Upper lobe of left lung (tissue), 4 donors: ENCODE data around the gene GMCL2.

Source experiments
- EP300 ChIP-seq, 4 donors: sonication (generic); formaldehyde crosslinking; IDR thresholded peaks; one replicate each; pipeline ENCODE4 v1.5.1; 2017; ENCODE audit warnings: antibody characterized with exemption in 4 of 4, control low read depth in 2 of 4
- POLR2A ChIP-seq, 4 donors: fragments of 450-650 bp; IDR thresholded peaks; one replicate each; pipeline ENCODE4 v1.5.1; 2016 to 2017; ENCODE audit warnings: antibody characterized with exemption in 4 of 4, mild to moderate bottlenecking in 2 of 4
- TF ChIP-seq, protein P1 (sequence below), 6 experiments: fragments of 450-650 bp in 4 of 6; fragments of 200-600 bp in 2 of 6; sonication (generic) in 2 of 6; IDR thresholded peaks; one replicate each; pipeline ENCODE4 v1.5.1; 2016 to 2019; ENCODE audit warnings: antibody characterized with exemption in 6 of 6

DNA sequence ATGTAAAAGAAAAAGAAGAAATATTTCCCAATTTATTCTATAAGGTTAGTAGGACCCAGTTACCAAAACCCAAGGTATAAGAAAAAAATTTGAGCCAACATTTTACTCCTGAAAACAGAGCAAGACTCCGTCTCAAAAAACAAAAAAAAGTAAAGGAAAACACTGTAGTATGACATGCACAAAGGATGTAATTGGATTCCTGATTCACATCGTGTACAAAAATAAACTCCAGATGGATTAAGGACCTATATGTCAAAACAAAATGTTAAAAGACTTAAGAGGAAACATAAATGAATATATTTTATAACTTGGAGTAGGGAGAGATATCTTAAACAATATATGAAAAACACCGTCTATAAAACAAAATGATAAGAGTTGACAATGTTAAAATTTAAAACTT lies 31.7 kb upstream of the GMCL2 start:
- TF ChIP-seq, protein P1, sequence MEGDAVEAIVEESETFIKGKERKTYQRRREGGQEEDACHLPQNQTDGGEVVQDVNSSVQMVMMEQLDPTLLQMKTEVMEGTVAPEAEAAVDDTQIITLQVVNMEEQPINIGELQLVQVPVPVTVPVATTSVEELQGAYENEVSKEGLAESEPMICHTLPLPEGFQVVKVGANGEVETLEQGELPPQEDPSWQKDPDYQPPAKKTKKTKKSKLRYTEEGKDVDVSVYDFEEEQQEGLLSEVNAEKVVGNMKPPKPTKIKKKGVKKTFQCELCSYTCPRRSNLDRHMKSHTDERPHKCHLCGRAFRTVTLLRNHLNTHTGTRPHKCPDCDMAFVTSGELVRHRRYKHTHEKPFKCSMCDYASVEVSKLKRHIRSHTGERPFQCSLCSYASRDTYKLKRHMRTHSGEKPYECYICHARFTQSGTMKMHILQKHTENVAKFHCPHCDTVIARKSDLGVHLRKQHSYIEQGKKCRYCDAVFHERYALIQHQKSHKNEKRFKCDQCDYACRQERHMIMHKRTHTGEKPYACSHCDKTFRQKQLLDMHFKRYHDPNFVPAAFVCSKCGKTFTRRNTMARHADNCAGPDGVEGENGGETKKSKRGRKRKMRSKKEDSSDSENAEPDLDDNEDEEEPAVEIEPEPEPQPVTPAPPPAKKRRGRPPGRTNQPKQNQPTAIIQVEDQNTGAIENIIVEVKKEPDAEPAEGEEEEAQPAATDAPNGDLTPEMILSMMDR (IDR thresholded peaks at IDR 0.05) = no peak
- TF ChIP-seq POLR2A (IDR thresholded peaks at IDR 0.05) = no peak
- no peak for TF ChIP-seq EP300 (IDR thresholded peaks at IDR 0.05)
